ENCODE results near the gene PEAK1.

The PEAK1 gene

DNA sequence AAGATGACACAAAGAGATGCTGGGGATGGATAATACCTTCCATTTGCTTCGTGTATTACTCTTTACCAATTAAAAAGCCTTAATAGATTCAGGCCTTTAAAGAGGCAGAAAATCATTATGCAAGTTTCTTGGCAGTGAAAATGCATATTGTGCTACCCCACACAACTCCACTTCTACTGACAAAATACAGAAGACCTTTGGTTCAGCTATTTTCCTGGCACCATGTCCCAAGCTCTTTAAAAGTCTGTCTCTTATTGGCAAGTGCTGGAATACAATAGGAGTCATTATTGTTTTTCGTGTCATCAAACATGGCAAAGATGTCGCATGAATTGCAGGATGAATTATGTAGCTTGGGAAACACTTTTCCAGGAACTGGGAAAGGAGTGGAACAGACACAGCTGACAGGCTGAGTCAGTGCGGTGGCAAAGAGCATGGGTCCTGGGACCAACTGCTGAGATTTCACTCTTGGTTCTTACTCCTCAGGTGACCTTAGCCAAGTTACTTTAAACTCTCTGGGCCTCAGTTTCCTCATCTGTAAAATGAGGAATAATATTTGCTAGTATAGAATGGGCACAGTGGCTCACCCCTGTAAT, 343.5 kb downstream of the PEAK1 start:
- no peak for DNase-seq

DNA sequence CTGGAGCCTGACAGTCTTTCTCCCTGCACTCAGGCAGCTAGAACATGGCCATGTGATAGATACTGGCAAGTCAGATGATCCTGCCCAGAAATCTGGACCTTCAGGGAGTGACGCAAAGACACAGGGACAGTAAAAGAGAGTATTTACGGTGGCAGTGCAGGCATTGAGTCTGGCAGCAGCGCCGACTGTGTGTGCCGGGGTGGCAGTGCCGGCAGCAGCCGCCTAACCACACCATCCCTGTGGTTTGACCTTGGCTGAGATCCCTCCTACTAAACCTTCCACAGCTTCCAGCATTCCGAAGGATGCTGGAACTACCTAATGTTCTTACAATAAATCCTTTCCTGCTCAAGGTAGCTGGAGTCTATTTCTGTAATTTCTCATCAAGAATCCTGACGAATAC, 344.4 kb downstream of the PEAK1 start:
- no peak for DNase-seq

DNA sequence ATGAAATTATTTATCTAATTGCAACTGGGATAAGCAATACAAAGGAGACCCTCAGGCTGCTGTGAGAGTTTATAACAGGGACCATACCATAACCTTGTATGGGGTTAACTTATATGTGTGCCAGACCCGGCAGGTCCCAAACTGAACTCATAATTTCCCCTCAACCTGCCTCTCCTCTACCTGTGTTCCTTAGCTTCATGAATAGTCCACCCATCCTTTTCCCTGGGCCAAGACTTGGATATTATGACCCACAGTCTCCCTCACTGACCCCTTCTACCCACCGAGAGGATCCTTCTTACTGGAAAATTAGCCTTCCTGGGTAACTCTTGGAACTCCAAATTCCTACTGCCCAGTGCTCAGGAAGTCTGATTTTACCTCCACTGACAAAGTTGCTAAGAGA, 345.6 kb downstream of the PEAK1 start:
- DNase-seq: no peak

DNA sequence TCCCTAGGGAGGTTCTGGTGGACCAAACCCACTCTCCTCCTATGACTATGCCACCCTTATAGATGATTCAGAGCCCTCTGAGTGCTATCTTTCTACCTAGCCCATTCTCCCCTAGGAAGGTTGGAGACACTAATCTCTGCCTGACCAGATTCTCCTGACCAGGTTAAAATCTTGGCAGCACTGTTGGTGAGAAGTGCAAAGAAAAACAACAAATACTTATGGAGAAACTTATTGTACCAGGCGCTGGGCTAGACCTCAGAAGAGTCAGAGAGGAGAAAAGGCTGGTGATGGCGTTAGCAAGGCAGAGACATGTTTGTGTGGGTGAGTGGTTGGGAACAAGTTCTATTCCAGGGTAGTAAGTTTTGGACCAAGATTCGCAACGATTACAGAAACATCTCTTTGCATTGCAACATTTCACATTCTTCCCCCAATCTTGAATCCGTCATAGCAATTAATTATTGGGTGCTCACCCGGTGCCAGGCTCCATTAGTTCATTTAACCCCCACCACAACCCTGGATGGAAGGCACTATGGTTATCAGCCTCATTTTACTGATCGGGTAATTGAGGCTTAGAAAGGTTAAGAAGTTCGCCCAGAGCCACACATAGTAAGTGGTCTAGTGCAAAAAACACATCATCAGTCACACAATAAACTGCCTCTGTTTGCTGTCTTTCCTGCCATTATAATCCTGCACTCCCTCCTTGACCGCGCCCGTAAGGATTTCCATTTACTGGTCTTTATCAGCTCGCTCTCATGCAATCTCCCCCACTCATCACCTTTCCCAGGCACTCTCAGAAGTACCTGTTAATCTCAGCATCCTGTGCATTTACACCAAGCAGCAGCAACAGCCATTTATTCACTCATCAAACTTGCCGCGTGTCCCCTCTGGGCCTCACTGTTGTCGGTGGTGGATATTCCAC, 348.3 kb downstream of the PEAK1 start:
- no peak for DNase-seq

DNA sequence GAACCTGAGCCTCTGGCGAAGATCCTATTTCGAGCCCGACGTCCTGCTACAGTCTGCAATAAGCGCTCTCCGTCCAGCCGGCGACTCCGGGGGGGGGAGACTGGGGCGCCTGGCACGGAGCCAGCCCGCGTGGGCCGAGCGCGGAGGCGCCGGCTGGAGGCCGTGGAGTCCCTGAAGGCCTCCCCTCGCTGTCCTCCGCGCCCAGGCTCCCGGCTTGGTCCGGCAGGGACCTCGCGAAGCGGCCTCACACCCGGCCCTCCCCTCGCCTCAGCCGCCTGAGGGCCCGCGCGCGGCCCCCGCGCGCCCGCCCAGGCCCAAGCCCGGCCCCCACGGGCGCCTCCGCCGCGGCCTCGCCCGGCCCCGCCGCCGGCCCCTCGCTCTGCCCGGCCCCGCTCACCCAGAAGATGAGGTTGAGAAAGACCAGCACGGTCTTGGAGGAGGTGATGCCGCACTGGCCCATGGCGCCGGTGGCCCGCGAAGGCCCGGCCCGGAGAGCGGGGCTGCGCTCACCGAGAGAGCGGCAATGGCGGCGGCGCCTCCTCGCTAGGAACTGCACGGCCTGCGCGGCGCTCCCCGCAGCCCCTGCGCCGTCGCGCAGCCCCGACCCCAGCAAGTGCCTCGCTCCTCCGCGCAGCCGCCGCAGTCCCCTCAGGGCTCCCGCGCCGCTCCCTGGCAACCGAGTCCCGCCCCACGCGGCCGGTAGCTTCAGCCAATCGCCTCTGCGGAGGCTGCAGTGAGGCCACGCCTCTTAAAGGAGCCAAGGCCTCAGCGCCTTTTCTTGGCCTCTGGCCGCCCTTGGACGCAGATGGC, 349.2 kb downstream of the PEAK1 start, which contains the start of gene TSPAN3:
Gene TSPAN3, minus strand, starts transcription at position 615 of the 810 bp plus-strand sequence. Its CDS starts 155 bp downstream, at position 460.
- DNase-seq: peak; percentile 76

DNA sequence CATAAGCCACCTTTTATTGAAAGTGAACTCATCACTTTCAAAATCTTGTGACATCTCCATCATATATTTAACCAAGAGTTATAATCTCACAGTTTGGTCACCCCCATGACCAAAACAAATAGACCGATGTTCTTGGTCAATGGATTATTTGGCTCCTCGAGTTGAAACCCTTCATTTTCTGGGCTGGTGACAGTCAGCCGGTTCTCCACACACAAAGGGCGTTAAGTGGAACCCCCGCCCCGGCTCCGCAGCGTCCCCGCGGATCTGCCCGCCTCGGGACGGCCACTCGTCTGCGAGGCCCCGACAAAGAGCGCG, 349.8 kb downstream of the PEAK1 start:
- DNase-seq: no peak

DNA sequence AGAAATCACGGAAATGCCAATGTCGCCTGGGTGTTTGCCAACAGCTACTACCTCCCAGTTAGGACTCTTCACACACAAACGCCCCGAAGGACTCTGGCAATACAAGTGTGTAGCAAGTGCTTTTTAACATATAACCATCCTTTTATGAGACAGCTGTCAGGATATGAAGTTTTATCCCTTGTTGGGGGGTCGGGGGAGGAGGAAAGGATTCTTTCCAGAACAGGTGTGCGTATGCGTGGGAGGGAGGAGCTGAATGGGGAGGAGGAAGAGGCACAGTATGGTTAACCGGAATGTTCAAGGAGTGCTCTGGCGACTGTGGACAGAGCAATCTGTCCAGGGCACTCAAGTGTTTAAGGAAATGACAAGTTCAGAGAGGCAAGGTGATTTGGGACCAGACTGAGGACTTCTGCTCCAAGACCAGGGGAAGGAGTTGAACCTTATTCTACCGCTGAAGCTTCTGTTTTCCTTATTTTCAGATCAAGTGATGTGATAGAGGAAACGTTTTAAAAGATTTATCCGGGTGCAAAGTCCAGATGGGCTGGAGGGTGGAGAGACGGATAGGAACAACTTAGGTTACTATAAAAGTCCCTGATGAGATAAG, 350.3 kb downstream of the PEAK1 start:
- DNase-seq: no peak

DNA sequence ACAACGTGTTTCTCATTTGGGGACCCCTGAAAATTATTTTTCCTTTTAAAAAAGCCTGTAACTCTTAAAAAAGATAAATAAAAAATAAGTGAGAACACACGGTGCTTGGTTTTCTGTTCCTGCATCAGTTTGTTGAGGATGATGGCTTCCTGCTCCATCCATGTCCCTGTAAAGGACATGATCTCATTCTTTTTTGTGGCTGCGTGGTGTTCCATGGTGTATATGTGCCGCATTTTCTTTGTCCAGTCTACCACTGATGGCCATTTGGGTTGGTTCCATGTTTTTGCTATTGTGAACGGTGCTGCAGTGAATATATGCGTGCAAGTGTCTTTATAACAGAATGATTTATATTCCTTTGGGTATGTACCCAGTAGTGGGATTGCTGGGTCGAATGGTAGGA, 351.3 kb downstream of the PEAK1 start:
- DNase-seq: no peak

DNA sequence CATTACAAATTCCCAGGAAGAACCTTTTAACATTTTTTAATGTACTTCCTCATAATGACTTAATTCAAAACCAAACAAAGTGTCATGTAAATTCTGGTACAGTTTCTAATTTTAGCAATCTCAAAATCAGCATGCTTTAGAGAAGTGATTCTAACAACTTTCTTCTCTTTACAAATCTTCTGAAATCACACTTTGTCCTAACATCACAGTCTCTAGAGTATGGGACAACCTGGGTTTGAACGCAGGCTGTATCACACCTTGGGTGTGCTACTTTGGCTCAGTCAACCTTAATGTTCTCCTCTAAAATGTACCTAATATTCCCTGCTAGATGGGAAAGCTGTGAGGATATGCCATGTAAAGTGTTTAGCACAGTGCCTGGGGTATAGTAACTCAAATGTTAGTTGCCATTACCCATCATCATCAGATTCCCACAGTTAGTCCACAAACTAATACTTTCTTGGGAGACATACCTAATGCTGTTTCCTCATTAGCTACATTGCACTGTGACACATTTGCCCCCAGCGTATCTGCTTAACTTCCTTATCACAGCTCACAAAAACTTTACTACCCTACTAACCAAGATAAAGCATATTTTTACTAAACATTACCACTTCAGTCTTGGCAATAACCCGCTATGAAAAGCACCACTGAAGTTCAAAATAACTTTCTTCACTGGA, 352.1 kb downstream of the PEAK1 start:
- no peak for DNase-seq

DNA sequence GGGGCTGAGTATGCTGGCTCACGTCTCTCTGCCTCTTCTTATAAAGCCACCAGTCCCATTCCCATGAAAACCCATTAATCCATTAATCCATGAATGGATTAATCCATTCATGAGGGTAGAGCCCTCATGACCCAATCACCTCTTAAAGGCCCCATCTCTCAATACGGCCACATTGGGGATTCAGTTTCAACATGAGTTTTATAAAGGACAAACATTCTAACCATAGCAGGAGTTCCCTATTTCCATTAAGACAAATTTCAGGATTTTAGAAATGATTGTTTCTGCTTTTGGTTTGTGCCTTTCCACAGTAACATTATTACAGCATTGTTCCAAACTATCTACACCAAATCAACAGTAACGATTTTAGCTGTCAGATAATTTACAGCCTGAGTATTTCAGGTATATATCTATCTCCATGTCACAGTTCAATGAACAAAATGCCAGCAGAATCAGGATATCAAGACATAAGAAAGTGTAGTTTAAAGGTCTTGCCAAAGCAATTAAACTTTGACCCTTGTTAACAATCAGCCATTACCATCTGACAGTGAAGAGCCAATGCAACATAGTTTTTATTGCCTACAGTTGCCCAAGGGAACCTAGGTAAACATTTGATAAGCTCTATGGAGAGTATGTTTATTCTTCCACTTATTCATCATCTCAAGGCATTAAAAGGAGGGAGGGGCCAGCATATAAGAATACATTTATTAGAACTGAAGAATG, 352.8 kb downstream of the PEAK1 start:
- DNase-seq: no peak

DNA sequence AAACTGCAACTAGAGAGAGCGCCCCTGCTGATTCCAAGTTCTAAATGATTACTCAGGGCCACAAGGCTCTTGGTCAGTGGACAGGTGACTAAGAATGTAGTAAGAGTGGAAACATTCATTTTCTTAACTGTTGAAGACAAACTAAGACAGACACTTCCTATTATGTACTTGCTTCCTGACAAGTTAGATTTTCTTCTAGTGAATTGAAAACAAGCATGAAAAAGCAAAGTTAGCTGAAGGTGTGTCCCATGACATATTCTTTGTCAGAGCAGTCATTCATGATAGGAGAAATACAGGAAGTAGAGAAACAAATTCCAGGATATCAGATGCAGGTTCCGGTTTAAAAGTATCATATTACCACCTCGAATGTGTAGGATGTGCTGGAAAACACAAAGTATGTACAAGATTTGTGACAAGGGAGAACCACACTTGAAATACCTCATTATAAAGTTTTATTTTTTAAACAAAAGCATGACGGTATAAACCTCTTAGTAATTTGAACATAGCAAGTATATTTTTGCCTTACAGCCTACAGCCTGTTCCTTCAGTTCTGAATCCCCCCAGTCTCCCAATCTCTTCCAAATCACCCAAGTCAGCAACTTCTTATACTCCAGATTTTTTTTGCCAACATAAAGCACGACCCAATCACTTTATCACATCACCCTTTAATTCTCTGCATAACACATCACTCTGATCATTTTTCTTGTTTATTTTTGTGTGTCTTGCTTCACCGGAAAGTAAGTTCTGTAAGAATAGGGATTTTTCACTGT, 355.2 kb downstream of the PEAK1 start:
- no peak for DNase-seq

DNA sequence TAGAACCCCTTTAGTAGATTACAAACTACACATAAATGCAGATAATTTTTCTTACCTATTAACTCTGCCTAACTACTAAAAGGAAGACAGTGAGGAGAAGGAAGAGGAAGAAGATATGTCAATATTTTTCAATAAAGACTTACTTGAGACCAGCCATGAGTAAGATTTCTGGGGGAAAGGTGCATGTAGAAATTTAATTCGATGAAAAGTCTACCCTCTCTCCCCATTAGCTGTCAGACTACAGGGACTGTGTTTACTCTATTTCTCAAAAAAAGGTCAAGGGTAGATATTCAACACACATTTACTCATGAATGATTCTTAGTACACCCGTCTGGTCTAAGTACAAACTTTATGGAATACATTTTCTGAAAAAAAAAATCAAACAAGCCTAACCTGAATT, 355.8 kb downstream of the PEAK1 start:
- no peak for DNase-seq

DNA sequence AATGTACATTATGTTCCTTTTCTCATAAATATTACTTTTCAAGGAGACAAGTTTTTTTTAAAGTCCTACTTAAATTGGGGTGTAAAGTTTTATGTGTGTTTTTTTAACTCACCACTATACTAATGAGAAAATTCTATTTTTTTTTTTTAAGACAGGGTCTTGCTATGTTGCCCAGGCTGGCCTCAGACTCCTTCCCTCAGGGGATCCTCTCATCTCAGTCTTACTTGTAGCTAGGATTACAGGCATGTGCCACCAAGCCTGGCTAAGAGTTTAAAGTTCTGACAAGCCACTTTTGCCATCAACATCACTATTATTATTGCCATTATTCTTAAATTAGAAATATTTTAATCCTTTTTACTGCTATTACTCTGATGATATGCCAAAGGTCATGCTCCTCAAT, 356.7 kb downstream of the PEAK1 start:
- DNase-seq: no peak

DNA sequence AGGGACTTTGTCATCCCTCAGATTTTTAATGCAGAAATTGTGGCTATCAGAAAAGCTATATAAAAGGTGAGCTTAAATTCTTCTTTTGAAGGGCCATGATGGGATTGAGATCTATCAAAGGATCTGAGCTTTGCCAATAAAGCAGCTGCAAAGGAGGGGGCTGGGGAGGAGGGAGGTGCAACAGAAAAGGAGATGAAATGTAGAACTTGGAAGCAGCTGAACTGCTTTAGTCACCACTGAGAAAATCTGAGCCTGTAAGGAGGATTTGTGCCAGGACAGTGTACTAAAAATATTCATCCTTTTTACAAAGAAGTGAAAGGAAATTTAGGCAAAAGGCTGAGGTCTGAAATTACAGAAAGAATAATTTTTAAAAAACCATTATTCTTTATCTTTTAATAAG, 359.4 kb downstream of the PEAK1 start:
- DNase-seq: no peak

DNA sequence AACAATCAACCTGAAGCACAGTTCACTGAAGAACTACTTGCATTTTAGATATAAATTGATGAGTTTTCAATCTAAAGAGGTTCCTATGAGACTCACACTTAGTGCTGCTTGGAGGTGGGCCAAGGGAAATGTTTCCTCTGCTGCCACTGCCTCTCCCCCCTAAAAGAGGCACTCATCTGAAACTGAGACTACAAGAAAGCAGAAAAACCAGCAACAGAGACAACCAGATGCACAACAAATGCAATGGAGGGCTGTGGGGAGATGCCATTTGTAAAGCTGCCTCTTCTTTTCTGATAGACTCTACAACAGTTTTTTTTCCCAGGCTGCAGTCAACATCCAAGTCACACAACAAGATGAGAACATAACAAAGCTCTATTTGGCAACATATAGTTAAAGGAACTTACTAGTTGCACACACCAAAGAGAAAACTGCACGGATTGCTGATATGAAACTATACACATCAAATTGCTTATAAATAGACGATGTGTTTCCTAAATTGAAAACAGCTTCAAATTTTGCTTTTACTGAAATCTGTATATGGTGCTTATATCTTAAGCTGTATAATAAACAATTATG, 360.0 kb downstream of the PEAK1 start:
- no peak for DNase-seq

DNA sequence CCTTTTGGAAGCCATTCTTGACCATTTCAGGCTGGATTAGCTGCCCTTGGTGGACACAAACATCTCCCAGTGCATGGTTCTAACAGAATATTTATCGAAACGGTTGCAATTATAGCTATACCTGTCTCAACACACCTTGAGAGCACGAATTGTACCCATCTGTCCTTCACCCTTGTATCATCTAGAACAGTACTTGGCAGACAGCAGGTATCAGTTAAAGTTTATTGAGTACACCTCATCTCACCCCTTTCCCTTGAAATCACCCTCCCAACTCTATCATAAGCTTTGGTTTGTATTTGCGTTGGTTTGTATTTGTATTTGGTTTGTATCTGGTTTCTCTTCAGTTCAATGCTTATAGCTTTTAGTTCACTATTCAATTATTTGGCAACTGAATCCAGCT, 361.4 kb downstream of the PEAK1 start:
- no peak for DNase-seq

DNA sequence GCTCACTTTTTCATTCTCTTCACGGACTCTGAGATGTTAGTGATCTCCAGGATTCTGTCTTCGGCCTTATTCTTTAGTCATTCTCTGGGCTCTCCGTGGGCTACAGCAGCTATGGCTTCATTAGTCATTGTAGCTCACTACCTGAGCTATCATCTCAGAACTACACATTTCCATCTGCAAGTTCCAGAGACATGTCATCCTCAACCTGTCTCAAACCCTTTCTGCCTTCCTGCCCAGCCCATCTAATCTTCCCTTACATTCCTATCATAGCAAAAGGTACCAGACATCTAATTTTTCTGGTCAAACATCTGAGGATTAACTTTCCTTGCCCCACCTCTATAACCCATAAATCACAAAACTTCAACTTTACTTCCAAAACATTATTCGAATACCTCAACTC, 362.2 kb downstream of the PEAK1 start:
- no peak for DNase-seq

DNA sequence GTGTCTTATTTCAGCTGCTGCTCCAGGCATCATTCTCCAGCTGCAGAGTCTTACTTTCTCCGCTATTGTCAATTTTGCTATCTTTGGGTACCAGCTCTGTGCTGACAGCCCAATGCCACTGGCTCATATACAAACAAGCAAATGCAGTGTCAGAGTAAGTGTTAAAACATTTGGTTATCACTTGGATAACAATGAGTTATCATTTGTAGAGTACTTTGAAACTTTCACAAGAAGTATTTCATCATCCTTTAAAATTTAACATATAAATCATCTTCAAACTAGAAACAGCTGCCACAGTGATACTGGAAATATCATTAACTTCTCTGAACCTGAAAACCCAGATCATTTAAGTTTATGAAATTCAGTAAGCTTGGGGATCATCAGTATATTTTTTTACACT, 362.8 kb downstream of the PEAK1 start:
- no peak for DNase-seq

DNA sequence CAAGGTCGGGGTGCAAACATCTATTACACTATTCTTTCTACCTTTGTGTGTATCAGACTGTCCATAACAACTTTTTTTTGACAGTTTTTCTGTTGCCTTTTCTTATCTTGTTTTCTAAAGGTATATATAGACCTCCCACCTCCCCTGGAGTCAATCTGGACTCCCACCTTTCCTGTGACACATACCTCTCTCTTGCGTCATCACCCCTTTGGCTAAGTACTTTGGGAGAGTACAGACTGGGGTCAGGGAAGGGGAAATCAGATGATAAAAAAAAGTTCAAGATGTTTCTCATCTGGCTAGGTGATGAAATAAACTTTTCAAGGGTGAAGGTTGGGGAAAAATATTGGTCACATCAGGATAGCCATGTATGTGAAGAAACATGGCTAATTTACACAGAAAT, 366.2 kb downstream of the PEAK1 start:
- no peak for DNase-seq

DNA sequence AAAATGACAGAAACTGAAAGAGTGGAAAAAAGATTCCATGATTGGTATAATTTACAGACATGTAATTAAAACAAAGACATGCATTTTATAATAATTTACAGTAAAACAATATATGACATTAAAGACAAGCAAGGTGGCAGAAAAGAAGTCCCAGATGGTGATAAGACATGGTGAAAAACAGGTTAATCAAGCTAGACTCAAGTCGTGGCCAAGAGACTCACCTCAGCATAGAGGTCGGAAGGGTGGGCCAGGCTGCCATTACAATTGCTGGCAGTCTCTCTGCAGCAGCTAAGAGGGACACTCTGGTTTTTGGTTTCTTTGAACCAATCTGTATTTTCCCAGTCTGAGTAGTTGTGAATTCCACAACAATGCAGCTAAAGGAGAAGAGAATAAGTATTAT, 367.3 kb downstream of the PEAK1 start:
- no peak for DNase-seq

Measured in NCI-H1694 (cell line).